Measurements from ENCODE around the gene CRAMP1.

The CRAMP1 gene

DNA sequence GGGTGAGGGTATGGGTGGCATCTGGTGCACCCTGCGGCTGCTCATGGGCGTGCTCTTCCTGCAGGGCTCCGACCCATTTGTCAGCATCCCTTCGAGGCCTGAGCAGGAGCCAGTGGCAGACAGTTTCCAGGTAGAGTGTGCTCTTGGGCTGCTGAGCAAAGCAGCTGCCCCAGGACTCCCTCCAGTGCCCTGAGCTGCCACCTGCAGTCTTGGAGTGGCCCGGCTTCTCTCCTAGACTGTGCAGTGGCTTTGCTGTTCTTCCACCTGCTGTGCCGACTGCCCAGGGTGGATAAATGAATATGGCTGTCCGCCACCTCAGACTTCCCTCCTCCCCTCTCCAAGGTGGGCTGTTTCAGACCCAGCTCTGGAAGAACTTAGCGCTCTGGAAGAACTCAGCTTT is 55.1 kb downstream of the CRAMP1 start:
- no peaks in the 10 kb centered on the region for H3K79me2 ChIP-seq (ENCODE audit: low read length)
- H2AFZ ChIP-seq (ENCODE audit: low read length) = no peak overlapping the region
- H3K36me3 ChIP-seq (replicated peaks; ENCODE audit: insufficient read depth, low read length) = no peaks in the 10 kb centered on the region
- TF ChIP-seq EZH2 (optimal IDR thresholded peaks at IDR 0.05; ENCODE audit: low read depth, low read length) = no peak
- TF ChIP-seq EZH2phosphoT487 (IDR thresholded peaks at IDR 0.05; ENCODE audit: low read length) = no peak
- TF ChIP-seq, protein P1, sequence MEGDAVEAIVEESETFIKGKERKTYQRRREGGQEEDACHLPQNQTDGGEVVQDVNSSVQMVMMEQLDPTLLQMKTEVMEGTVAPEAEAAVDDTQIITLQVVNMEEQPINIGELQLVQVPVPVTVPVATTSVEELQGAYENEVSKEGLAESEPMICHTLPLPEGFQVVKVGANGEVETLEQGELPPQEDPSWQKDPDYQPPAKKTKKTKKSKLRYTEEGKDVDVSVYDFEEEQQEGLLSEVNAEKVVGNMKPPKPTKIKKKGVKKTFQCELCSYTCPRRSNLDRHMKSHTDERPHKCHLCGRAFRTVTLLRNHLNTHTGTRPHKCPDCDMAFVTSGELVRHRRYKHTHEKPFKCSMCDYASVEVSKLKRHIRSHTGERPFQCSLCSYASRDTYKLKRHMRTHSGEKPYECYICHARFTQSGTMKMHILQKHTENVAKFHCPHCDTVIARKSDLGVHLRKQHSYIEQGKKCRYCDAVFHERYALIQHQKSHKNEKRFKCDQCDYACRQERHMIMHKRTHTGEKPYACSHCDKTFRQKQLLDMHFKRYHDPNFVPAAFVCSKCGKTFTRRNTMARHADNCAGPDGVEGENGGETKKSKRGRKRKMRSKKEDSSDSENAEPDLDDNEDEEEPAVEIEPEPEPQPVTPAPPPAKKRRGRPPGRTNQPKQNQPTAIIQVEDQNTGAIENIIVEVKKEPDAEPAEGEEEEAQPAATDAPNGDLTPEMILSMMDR (IDR thresholded peaks at IDR 0.05; ENCODE audit: low read length) = no peak
- no peaks in the 10 kb centered on the region for H3K4me1 ChIP-seq (ENCODE audit: low read length)
- H3K27ac ChIP-seq (ENCODE audit: low read length) = no peak overlapping the region
- H3F3A ChIP-seq (ENCODE audit: insufficient read depth, low read length) = no peaks in the 10 kb centered on the region
- H3K4me2 ChIP-seq (ENCODE audit: low read depth, low read length) = no peak overlapping the region
- no peaks in the 10 kb centered on the region for H4K20me1 ChIP-seq (ENCODE audit: insufficient read depth, low read length)
- H3K4me3 ChIP-seq (ENCODE audit: low read length) = no peak overlapping the region
- H3K9me3 ChIP-seq (replicated peaks; ENCODE audit: insufficient read depth, low read length) = no peaks in the 10 kb centered on the region
- H3K9ac ChIP-seq (ENCODE audit: low read length) = no peak overlapping the region
- no peak for DNase-seq
- no peaks in the 10 kb centered on the region for H3K27me3 ChIP-seq (replicated peaks; ENCODE audit: insufficient read depth, low read length)
- H3K9me2 ChIP-seq (replicated peaks; ENCODE audit: insufficient read depth, low read length) = no peaks in the 10 kb centered on the region

- H3K9me2 ChIP-seq (replicated peaks; ENCODE audit: insufficient read depth, low read length) = no peaks in the 10 kb centered on the region
- no peak overlapping the region for H3K4me3 ChIP-seq (ENCODE audit: low read length)
- H3K9me3 ChIP-seq (replicated peaks; ENCODE audit: insufficient read depth, low read length) = no peaks in the 10 kb centered on the region
- H3F3A ChIP-seq (ENCODE audit: insufficient read depth, low read length) = no peaks in the 10 kb centered on the region
- H3K36me3 ChIP-seq (replicated peaks; ENCODE audit: insufficient read depth, low read length) = no peaks in the 10 kb centered on the region
- no peak overlapping the region for H3K27ac ChIP-seq (ENCODE audit: low read length)
- no peaks in the 10 kb centered on the region for H4K20me1 ChIP-seq (ENCODE audit: insufficient read depth, low read length)
- H3K9ac ChIP-seq (ENCODE audit: low read length) = no peak overlapping the region
- H3K4me2 ChIP-seq (ENCODE audit: low read depth, low read length) = no peak overlapping the region
- no peaks in the 10 kb centered on the region for H3K27me3 ChIP-seq (replicated peaks; ENCODE audit: insufficient read depth, low read length)
- H3K4me1 ChIP-seq (ENCODE audit: low read length) = no peaks in the 10 kb centered on the region
- no peak overlapping the region for H2AFZ ChIP-seq (ENCODE audit: low read length)
- no peak for DNase-seq
- no peaks in the 10 kb centered on the region for H3K79me2 ChIP-seq (ENCODE audit: low read length)
- TF ChIP-seq EZH2 (optimal IDR thresholded peaks at IDR 0.05; ENCODE audit: low read depth, low read length) (no peak), EZH2phosphoT487 (IDR thresholded peaks at IDR 0.05; ENCODE audit: low read length) (no peak)
- TF ChIP-seq, protein P1 (IDR thresholded peaks at IDR 0.05; ENCODE audit: low read length) = no peak
Measured at GRCh38 chr16:1667916-1668315, 55.8 kb downstream of the CRAMP1 start.

GRCh38 chr16:1668612-1669319 is 56.6 kb downstream of the CRAMP1 start:
- Histone ChIP-seq H3K9ac (ENCODE audit: low read length) (no peak overlapping the region), H3K9me3 (replicated peaks; ENCODE audit: insufficient read depth, low read length) (no peaks in the 10 kb centered on the region), H3K27me3 (replicated peaks; ENCODE audit: insufficient read depth, low read length) (no peaks in the 10 kb centered on the region), H3K36me3 (replicated peaks; ENCODE audit: insufficient read depth, low read length) (no peaks in the 10 kb centered on the region), H4K20me1 (ENCODE audit: insufficient read depth, low read length) (no peaks in the 10 kb centered on the region), H3K4me1 (ENCODE audit: low read length) (no peaks in the 10 kb centered on the region), H3K4me3 (ENCODE audit: low read length) (no peak overlapping the region), H3K9me2 (replicated peaks; ENCODE audit: insufficient read depth, low read length) (no peaks in the 10 kb centered on the region), H3K79me2 (ENCODE audit: low read length) (no peaks in the 10 kb centered on the region), H3K27ac (ENCODE audit: low read length) (no peak overlapping the region), H3F3A (ENCODE audit: insufficient read depth, low read length) (no peaks in the 10 kb centered on the region), H2AFZ (ENCODE audit: low read length) (no peak overlapping the region), H3K4me2 (ENCODE audit: low read depth, low read length) (no peak overlapping the region)
- no peak for DNase-seq
- TF ChIP-seq EZH2 (optimal IDR thresholded peaks at IDR 0.05; ENCODE audit: low read depth, low read length) (no peak), EZH2phosphoT487 (IDR thresholded peaks at IDR 0.05; ENCODE audit: low read length) (no peak)
- TF ChIP-seq, protein P1 (IDR thresholded peaks at IDR 0.05; ENCODE audit: low read length) = no peak
